Adrenal gland (tissue), 5 donors: ENCODE measurements around the gene FXYD3.

ENCODE experiments used
- POLR2A ChIP-seq, 2 donors: fragments of 450-650 bp; IDR thresholded peaks; one replicate each; pipeline ENCODE4 v1.6.1; 2017; ENCODE audit warnings: antibody characterized with exemption in 2 of 2, mild to moderate bottlenecking in 2 of 2, moderate library complexity in 1 of 2
- TF ChIP-seq, protein P1 (sequence below), 6 experiments: fragments of 450-650 bp in 4 of 6; fragments of 200-600 bp in 2 of 6; sonication (generic) in 1 of 6; IDR thresholded peaks; 1 replicate in 5 of 6; 2 replicates in 1 of 6; pipeline versions ENCODE4 v1.5.1 to v1.8.0; 2016 to 2021; ENCODE audit warnings: antibody characterized with exemption in 6 of 6, mild to moderate bottlenecking in 2 of 6, moderate library complexity in 1 of 6
- donor health status: DM: no; HTN: no; CAD: no.

- TF ChIP-seq POLR2A (IDR thresholded peaks at IDR 0.05): no peak
- TF ChIP-seq, protein P1, sequence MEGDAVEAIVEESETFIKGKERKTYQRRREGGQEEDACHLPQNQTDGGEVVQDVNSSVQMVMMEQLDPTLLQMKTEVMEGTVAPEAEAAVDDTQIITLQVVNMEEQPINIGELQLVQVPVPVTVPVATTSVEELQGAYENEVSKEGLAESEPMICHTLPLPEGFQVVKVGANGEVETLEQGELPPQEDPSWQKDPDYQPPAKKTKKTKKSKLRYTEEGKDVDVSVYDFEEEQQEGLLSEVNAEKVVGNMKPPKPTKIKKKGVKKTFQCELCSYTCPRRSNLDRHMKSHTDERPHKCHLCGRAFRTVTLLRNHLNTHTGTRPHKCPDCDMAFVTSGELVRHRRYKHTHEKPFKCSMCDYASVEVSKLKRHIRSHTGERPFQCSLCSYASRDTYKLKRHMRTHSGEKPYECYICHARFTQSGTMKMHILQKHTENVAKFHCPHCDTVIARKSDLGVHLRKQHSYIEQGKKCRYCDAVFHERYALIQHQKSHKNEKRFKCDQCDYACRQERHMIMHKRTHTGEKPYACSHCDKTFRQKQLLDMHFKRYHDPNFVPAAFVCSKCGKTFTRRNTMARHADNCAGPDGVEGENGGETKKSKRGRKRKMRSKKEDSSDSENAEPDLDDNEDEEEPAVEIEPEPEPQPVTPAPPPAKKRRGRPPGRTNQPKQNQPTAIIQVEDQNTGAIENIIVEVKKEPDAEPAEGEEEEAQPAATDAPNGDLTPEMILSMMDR (IDR thresholded peaks at IDR 0.05): no peak
These were observed 19.1 kb downstream of the FXYD3 start, which contains the start of gene LGI4 for GRCh38 chr19:35134601-35135242.
